HG03442 (cell line): Measurements from ENCODE around the gene OR2A25.
"Not testable (repeated sequence)": the region's sequence is repeated elsewhere in the genome, so short reads cannot be mapped to it uniquely, and the experiment has no call there.

ENCODE experiments used
- ATAC-seq: cut with Tn5 transposase; IDR thresholded peaks from one replicate; pipeline ENCODE4 v1.9.1; 2021; ENCODE audit warnings: mild to moderate bottlenecking, moderate library complexity; ENCODE audit not compliant: unreplicated experiment

OR2A25 gene

GRCh38 chr7:144069511-144069910 lies at the start of gene OR2A25:
Gene OR2A25 (plus strand): TSS chr7:144069811. CDS start chr7:144074220, 4,409 bp downstream.
- ATAC-seq = no peak

DNA sequence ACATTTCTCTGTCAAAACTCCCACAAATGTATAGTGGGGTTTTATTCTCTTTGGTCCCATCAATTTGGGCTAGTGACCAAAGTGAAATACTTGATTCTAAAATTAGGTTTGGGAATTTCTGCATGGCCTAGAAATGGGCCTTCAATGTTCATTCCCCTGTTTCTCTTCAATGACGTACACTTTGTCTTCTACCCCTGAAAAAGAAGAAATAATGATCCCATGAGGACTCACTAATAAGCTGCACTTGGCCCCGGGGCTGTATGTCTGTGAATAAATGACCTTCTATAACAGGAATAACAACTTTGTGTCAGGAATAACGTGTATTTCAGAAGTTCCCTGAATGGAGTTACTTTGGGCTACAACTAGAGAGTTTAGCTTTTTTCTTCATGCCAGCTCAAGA lies 49.3 kb upstream of the OR2A25 start:
- no peak for ATAC-seq

DNA sequence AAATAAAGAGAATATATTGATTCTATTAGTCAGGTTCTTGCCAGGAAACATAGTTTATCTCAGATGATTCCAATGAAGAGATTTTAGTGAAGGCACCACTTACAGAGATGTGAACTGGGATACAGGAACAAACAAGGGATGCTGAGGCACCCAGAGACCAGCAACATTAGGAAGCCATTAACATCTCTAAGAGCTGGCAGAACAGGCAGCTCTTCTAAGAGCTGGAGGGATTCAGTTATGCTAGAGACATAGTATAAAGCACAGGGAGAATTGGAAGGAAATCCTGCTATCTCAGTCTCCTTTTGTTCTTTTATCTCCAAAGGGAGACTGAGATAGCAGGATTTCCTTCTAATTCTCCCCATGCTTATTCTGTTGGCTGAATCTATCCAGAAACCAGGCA lies 47.4 kb upstream of the OR2A25 start:
- ATAC-seq = no peak

GRCh38 chr7:144023171-144023827 lies 46.3 kb upstream of the OR2A25 start:
- ATAC-seq = no peak

DNA sequence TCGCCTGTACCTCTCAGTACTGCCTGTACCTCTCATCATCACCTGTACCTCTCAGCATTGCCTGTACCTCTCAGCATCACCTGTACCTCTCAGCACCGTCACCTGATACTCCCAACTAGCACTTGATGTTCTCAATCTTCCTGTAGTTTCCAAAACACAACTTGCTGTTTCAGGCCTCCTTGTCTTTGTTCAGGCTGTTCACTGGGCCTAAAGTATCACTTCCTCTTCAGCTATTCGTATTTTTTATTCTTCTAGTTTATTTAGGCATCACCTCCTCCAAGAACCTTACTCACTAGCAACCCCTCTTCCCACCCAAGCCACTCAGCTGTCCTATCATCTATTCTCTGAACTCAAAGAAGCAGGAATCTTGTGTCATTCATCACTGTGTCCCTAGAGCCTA lies 45.4 kb upstream of the OR2A25 start:
- no peak for ATAC-seq

DNA sequence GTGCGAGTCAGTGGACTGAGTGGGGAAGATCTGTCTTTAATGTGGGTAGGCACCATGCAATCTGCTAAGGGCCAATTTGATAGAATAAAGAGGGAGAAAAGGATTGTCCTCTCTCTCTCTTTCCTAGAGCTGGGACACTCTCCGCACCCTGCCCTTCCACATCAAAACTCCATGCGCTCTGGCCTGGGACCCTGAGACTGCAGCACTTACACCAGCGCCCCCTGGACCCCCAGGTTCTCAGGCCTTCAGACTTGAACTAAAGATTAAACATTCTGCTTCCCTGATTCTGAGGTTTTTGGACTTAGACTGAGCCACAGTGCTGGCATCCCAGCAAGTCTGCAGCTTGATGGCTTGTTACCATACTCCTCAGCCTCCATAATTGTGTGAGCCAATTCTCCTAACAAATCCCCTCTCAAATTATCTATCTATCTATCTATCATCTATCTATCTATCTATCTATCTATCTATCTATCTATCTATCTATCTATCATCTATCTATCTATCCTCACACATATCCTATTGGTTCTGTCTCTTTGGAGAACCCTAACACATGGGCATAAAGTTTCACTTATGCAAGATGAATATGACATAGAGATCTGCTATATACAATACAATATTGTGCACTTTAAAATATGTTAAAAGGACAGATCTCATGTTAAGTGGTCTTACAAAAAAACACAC lies 43.3 kb upstream of the OR2A25 start:
- no peak for ATAC-seq

- ATAC-seq = no peak
Observed at GRCh38 chr7:144027070-144027469, 42.5 kb upstream of the OR2A25 start.

- ATAC-seq = peak; percentile 49
Observed at GRCh38 chr7:144027974-144028373, 41.6 kb upstream of the OR2A25 start.

DNA sequence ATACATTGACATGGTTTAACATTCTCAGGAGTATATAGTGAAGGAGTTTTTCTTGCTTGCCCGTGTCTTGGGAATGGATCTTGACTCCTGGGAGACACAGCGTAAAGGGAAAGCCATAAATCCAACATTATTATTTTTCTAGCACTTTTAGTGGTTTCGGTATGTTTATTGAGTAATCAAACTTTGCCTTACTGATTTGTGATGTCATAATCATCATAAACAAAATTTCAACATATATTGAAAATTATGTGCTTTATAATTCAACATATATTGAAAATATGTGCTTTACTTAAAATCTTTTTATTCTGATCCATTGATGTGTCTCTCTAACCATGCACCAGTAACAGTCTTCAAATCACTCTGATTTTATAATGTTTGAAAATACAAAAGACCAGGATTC lies 41.1 kb upstream of the OR2A25 start:
- ATAC-seq = no peak

DNA sequence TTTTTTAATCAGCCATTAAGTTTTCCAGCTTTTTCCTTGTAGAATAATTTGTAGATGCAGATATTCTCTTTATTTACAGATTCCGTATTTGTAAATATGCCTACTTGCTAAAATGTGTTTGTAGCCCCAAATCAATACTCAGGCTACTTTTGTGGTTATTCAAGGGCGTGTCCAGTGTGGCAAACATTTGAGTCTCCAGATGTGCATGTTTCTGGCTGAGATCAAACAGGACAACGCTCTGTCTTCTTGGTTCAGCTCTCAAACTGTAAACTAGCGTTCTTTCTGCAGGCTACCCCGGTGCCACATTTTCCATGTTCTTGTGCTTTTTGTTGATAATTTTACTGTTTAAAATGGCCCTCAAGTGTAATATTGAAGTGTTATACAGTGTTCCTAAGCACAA lies 37.1 kb upstream of the OR2A25 start:
- ATAC-seq = no peak

- no peak for ATAC-seq
Observed at GRCh38 chr7:144032985-144033709, 36.5 kb upstream of the OR2A25 start.

DNA sequence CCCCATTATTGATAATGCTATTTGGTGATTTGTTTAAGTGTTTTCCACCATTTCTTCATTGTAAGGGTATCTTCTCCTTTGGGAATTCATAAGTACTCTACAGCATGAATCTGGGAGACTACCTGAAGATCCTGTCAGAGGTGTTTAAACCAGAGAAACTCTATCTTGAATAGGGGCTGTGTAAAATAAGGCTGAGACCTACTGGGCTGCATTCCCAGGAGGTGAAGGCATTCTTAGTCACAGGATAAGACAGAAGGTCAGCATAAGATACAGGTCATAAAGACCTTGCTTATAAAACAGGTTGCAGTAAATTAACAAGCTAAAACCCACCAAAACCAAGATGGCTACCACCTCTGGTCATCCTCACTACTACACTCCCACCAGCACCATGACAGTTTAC lies 34.2 kb upstream of the OR2A25 start:
- no peak for ATAC-seq

- ATAC-seq = no peak
Observed at GRCh38 chr7:144036302-144036885, 33.2 kb upstream of the OR2A25 start.

- ATAC-seq = no peak
Observed at GRCh38 chr7:144037414-144038035, 32.1 kb upstream of the OR2A25 start.

- ATAC-seq = no peak
Observed at GRCh38 chr7:144038887-144039286, 30.7 kb upstream of the OR2A25 start.

GRCh38 chr7:144048648-144049047 lies 21.0 kb upstream of the OR2A25 start, which contains the start of gene OR2A5:
Gene OR2A5 (plus strand): TSS chr7:144048948. CDS start chr7:144050402, 1,454 bp downstream.
- no peak for ATAC-seq

DNA sequence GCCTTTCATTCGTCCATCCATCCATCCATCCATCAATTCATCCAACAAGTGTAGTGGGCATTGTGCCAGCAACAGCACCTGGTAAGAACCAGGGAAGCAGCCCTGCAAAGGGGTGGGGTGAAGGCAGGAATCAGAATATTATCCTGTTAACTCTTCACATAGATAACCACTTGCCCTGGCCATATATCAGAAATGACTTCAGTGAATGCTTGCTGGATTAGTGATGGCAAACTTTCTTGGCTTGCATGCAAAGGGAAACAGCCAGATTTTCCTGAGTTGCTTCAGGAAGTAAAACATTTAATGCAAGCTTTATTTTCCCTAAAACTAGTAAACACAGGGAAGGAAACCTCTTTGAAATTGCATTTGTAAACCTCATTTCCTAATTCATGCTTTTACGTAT lies 20.1 kb upstream of the OR2A25 start:
- ATAC-seq = no peak

DNA sequence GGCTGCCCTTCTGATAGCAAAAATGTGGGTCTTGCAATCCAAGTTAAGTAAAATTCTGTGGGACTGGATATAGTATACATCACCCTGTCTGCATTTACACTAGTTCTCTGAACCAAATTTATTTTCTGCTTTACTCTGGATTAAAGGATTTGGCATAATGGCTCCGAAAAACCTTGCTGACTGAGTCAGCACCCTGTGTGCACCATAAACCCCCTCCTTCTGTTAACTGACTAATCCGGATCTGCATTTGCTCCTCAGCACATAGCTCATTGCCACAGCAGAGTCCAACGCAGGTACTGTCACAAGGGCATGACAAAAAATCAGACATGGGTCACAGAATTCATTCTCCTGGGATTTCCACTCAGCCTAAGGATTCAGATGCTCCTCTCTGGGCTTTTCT lies 19.5 kb upstream of the OR2A25 start:
- ATAC-seq = no peak

DNA sequence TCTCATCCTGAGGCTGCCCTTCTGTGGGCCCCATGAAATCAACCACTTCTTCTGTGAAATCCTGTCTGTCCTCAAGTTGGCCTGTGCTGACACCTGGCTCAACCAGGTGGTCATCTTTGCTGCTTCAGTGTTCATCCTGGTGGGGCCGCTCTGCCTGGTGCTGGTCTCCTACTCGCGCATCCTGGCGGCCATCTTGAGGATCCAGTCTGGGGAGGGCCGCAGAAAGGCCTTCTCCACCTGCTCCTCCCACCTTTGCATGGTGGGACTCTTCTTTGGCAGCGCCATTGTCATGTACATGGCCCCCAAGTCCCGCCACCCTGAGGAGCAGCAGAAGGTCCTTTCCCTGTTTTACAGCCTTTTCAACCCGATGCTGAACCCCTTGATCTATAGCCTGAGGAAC lies 18.7 kb upstream of the OR2A25 start:
- not testable (repeated sequence) for ATAC-seq

DNA sequence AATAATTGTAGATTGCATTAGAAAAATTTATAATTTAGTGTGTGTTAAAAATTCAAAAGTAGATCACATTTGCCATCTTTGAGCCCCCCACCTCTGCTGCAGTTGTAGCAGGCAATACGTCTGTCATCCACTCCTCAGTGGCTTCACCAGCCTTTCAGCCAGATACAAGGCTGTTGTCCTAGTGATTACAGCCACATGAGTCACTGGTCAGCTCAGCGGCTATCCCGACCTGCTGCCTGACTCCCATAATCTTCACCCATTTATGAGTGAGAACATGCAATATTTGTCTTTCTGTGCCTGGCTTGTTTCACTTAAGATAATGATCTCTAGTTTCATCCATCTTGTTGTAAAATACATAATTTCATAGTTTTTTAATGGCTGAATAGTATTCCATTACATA lies 11.7 kb upstream of the OR2A25 start:
- no peak for ATAC-seq

DNA sequence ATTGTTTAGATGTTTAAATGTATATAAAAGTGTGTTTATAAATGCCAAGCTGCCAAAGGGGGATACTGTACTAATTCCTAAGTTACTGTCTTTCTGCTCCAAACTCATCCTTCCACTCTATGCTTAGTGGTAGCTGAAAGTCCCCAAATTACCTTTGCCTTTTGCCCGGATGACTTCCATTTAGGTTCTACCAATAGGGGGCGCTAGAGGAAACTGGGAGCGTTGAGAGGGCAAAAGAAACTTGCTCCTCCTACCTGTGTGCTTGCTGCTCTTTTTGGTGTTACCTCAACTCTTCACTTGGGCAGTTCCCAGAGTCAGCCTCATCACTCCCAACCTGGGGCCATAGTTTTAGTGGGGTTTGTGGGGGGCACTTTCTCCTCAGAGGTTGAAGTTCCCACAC lies 5.9 kb upstream of the OR2A25 start:
- ATAC-seq = no peak
